Measurements from ENCODE around the gene KCP.

KCP gene

GRCh38 chr7:128920913-128921582 lies 10.5 kb upstream of the KCP start:
- H3K4me3 ChIP-seq (replicated peaks; ENCODE audit: insufficient read depth, low read length) = no peak overlapping the region
- peaks cover 15% of the 10 kb centered on the region for H3K27me3 ChIP-seq (ENCODE audit: insufficient read depth, poor library complexity, severe bottlenecking)
- DNase-seq (ENCODE audit: low read depth in 1 of 2, low spot score in 1 of 2) = no peak
- no peak overlapping the region for H3K27ac ChIP-seq (replicated peaks)
- TF ChIP-seq, protein P1, sequence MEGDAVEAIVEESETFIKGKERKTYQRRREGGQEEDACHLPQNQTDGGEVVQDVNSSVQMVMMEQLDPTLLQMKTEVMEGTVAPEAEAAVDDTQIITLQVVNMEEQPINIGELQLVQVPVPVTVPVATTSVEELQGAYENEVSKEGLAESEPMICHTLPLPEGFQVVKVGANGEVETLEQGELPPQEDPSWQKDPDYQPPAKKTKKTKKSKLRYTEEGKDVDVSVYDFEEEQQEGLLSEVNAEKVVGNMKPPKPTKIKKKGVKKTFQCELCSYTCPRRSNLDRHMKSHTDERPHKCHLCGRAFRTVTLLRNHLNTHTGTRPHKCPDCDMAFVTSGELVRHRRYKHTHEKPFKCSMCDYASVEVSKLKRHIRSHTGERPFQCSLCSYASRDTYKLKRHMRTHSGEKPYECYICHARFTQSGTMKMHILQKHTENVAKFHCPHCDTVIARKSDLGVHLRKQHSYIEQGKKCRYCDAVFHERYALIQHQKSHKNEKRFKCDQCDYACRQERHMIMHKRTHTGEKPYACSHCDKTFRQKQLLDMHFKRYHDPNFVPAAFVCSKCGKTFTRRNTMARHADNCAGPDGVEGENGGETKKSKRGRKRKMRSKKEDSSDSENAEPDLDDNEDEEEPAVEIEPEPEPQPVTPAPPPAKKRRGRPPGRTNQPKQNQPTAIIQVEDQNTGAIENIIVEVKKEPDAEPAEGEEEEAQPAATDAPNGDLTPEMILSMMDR (IDR thresholded peaks at IDR 0.05; ENCODE audit: insufficient read depth, low read length) = no peak
- TF ChIP-seq REST (IDR thresholded peaks at IDR 0.05; ENCODE audit: insufficient replicate concordance, low read depth) (no peak), POLR2AphosphoS5 (IDR thresholded peaks at IDR 0.05; ENCODE audit: low read depth) (no peak), GABPA (IDR thresholded peaks at IDR 0.05; ENCODE audit: low read depth) (no peak), SPI1 (IDR thresholded peaks at IDR 0.05; ENCODE audit: borderline replicate concordance, low read depth) (no peak)

- Histone ChIP-seq H3K27me3 (ENCODE audit: insufficient read depth, poor library complexity, severe bottlenecking) (peaks cover 18% of the 10 kb centered on the region), H3K4me3 (replicated peaks; ENCODE audit: insufficient read depth, low read length) (no peak overlapping the region), H3K27ac (replicated peaks) (no peak overlapping the region)
- no peak for TF ChIP-seq REST (IDR thresholded peaks at IDR 0.05; ENCODE audit: insufficient replicate concordance, low read depth)
- TF ChIP-seq GABPA (IDR thresholded peaks at IDR 0.05; ENCODE audit: low read depth) = no peak
- no peak for TF ChIP-seq POLR2AphosphoS5 (IDR thresholded peaks at IDR 0.05; ENCODE audit: low read depth)
- TF ChIP-seq SPI1 (IDR thresholded peaks at IDR 0.05; ENCODE audit: borderline replicate concordance, low read depth) = no peak
- TF ChIP-seq, protein P1 (IDR thresholded peaks at IDR 0.05; ENCODE audit: insufficient read depth, low read length) = no peak
- no peak for DNase-seq (ENCODE audit: low read depth in 1 of 2, low spot score in 1 of 2)
Measured at GRCh38 chr7:128919881-128920799, 9.6 kb upstream of the KCP start.

- no peak for TF ChIP-seq REST (IDR thresholded peaks at IDR 0.05; ENCODE audit: insufficient replicate concordance, low read depth)
- TF ChIP-seq POLR2AphosphoS5 (IDR thresholded peaks at IDR 0.05; ENCODE audit: low read depth) = no peak
- no peak overlapping the region for H3K27ac ChIP-seq (replicated peaks)
- H3K4me3 ChIP-seq (replicated peaks; ENCODE audit: insufficient read depth, low read length) = no peak overlapping the region
- DNase-seq (ENCODE audit: low read depth in 1 of 2, low spot score in 1 of 2) = no peak
- H3K27me3 ChIP-seq (ENCODE audit: insufficient read depth, poor library complexity, severe bottlenecking) = peaks cover 25% of the 10 kb centered on the region
Measured at GRCh38 chr7:128919241-128919640, 8.7 kb upstream of the KCP start.
